Breast epithelium (tissue), 4 donors: ENCODE measurements around the gene HRK. TPM values are rescaled to one million over a fixed set of nuclear protein-coding genes. Genes with fewer than 3 reads are reported as not detected.
"Not testable (repeated sequence)": the region's sequence is repeated elsewhere in the genome, so short reads cannot be mapped to it uniquely, and the experiment has no call there.

ENCODE experiments used
- DNase-seq, 2 donors: peaks; one replicate each; pipeline ENCODE4 v3.0.0-alpha.2; 2019; ENCODE audit warnings: low spot score in 2 of 2
- H3K27ac ChIP-seq, 2 donors: fragments of 200-600 bp; sonication (generic) in 1 of 2; one replicate each; pipeline ENCODE4 v1.5.1; 2016 to 2019; ENCODE audit warnings: mild to moderate bottlenecking in 1 of 2
- H3K27me3 ChIP-seq, 2 donors: fragments of 200-600 bp; sonication (generic) in 1 of 2; one replicate each; pipeline versions ENCODE4 v1.5.1 to v1.6.0; 2017 to 2019; ENCODE audit warnings: control low read depth in 1 of 2, mild to moderate bottlenecking in 1 of 2
- H3K36me3 ChIP-seq: fragments of 200-600 bp; one replicate; pipeline ENCODE4 v1.5.1; 2019
- H3K4me1 ChIP-seq, 2 donors: fragments of 200-600 bp; sonication (generic); one replicate each; pipeline ENCODE4 v1.5.1; 2016 to 2019; ENCODE audit warnings: control low read depth in 1 of 2
- H3K4me3 ChIP-seq, 3 donors: fragments of 200-600 bp; sonication (generic); 1 replicate in 2 of 3; 2 replicates in 1 of 3; pipeline ENCODE4 v1.5.1; 2016 to 2019; ENCODE audit warnings: mild to moderate bottlenecking in 3 of 3, moderate library complexity in 2 of 3
- H3K9me3 ChIP-seq, 2 donors: fragments of 200-600 bp; sonication (generic) in 1 of 2; one replicate each; pipeline ENCODE4 v1.5.1; 2016 to 2019; ENCODE audit warnings: control low read depth in 1 of 2
- CTCF ChIP-seq, 3 donors: fragments of 450-650 bp; IDR thresholded peaks; one replicate each; pipeline ENCODE4 v1.5.1; 2016 to 2017; ENCODE audit warnings: antibody characterized with exemption in 3 of 3, mild to moderate bottlenecking in 3 of 3, moderate library complexity in 3 of 3
- POLR2A ChIP-seq: fragments of 450-650 bp; IDR thresholded peaks from one replicate; pipeline ENCODE4 v1.6.1; 2016; ENCODE audit warnings: antibody characterized with exemption, mild to moderate bottlenecking, moderate library complexity
- POLR2AphosphoS5 ChIP-seq, 3 donors: sonication (generic); formaldehyde crosslinking; IDR thresholded peaks; one replicate each; pipeline ENCODE4 v1.6.1; 2017; ENCODE audit warnings: antibody characterized with exemption in 3 of 3
- intact Hi-C: fragments of 100-400 bp; cut with DNase I; formaldehyde crosslinking; loops from one replicate; pipeline ENCODE4 v1.15.1; 2023; ENCODE audit warnings: low total_unique reads
- total RNA-seq, 3 donors: library from RNA; depleted of rRNA; stranded (reverse); fragments of >200 nt; gene quantifications; one replicate each; pipeline ENCODE4 v1.1.0, GENCODE V29; 2016

Gene HRK
- total RNA-seq, 3 donors from 2014 or later: 0.15 to 0.33 (median 0.16) TPM

DNA sequence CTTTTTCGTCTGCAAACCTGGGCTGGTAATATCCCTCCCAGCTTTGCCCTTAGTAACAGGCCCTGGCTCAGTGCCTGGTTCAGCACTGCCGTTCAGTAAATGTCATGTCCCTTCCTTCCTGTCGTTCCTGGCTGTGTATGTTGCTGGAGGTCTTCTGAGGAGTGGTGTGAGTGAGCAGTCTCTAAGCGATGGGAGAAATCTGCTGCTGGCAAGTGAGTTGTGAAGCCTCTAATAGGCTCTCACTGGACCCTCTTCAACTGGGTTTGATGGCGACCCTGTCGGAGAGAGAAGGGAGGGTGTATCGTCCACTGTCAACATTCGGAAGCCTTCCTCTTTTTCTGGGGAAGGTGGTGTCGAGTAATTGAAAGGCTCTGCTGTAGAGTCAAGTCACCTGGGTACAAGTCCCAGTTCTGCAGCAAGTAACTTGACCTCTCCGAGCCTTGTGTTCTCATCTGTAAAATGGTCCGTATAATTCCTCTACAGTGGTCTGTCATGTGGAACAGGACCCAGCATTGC, 62.8 kb downstream of the HRK start:
- Histone ChIP-seq H3K9me3 (no peaks in the 10 kb centered on the region), H3K27ac (peak overlapping the region; percentile 96 to 97), H3K36me3 (no peaks in the 10 kb centered on the region), H3K27me3 (no peaks in the 10 kb centered on the region), H3K4me1 (peaks cover 5 to 7% of the 10 kb centered on the region in 2 donors), H3K4me3 (peak overlapping the region; percentile 69 to 91 (median 80))
- no peak for DNase-seq
- TF ChIP-seq CTCF (IDR thresholded peaks at IDR 0.05) (no peak), POLR2AphosphoS5 (IDR thresholded peaks at IDR 0.05) (no peak), POLR2A (no peak)
- intact Hi-C loops: no loop called here

DNA sequence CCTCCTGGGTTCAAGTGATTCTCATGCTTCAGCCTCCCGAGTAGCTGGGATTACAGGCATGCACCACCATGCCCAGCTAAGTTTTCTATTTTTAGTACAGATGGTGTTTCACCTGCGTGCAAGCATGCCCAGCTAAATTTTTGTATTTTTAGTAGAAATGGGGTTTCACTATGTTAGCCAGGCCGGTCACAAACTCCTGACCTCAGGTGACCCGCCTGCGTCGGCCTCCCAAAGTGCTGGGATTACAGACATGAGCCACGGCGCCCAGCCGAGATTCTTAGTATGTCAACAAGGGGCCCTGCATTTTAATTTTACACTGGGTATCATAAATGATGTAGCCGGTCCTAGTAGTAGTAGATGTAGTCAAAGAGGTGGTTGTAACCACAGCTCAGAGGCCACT, 66.5 kb downstream of the HRK start:
- H3K4me3 ChIP-seq, H3K4me1 ChIP-seq, DNase-seq, H3K36me3 ChIP-seq, intact Hi-C loops, H3K27ac ChIP-seq, H3K9me3 ChIP-seq, H3K27me3 ChIP-seq: not testable (repeated sequence)

DNA sequence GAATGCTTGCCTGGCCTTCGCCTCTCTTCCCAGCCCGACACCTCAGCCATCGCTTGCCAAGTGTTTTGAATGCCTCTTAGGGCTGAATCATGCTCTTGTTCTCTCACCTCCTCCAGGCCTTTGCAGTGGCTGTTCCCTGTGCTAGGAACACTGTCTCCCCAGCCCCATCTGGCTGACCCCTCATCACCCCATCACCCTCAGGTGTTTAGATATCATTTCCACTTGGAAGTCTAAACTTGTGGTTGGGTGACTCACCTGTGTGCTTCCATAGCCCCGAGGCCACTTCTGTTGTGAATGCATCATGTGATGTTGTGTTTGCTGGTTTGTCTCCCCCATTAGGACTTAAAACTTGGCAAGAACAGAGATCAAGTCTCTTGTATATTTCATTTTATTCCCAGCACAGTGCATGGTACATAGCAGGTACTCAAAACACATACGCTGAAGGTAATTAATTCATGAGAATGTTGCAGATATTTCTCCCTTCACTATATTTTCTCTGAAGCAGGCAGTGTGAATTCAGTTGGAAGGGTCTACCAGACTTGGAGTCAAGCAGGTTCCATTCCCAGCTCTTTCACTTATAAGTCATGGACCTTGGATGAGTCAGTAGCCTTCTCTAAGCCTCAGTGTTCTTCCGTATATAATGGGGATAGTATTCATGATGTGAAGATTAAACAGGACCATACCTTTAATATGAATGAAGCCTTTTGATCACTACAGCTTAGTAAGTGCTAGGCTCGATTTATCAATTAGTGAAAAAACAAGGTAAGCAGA, 67.8 kb downstream of the HRK start:
- intact Hi-C loops: no loop called here
- no peaks in the 10 kb centered on the region for H3K36me3 ChIP-seq
- no peak for TF ChIP-seq CTCF (IDR thresholded peaks at IDR 0.05)
- TF ChIP-seq POLR2AphosphoS5 (IDR thresholded peaks at IDR 0.05): no peak
- TF ChIP-seq POLR2A: no peak
- no peak overlapping the region for H3K4me3 ChIP-seq
- no peak overlapping the region for H3K27ac ChIP-seq
- peaks cover 2% of the 10 kb centered on the region in 2 donors for H3K4me1 ChIP-seq
- DNase-seq: peak in 1 of 2 donors; percentile 46
- H3K9me3 ChIP-seq: no peaks in the 10 kb centered on the region
- H3K27me3 ChIP-seq: no peaks in the 10 kb centered on the region

GRCh38 chr12:116812238-116812637, 69.0 kb downstream of the HRK start:
- no peak for TF ChIP-seq CTCF (IDR thresholded peaks at IDR 0.05)
- no peak for TF ChIP-seq POLR2A
- intact Hi-C loops: no loop called here
- H3K27me3 ChIP-seq: no peaks in the 10 kb centered on the region
- H3K27ac ChIP-seq: no peak overlapping the region
- DNase-seq: no peak
- no peak overlapping the region for H3K4me3 ChIP-seq
- H3K9me3 ChIP-seq: no peaks in the 10 kb centered on the region
- no peaks in the 10 kb centered on the region for H3K36me3 ChIP-seq
- H3K4me1 ChIP-seq: no peaks in the 10 kb centered on the region

- H3K9me3 ChIP-seq: no peaks in the 10 kb centered on the region
- no peaks in the 10 kb centered on the region for H3K36me3 ChIP-seq
- no peaks in the 10 kb centered on the region for H3K4me1 ChIP-seq
- intact Hi-C loops: no loop called here
- H3K27ac ChIP-seq: no peak overlapping the region
- TF ChIP-seq POLR2AphosphoS5 (IDR thresholded peaks at IDR 0.05): no peak
- no peak for TF ChIP-seq CTCF (IDR thresholded peaks at IDR 0.05)
- no peak for TF ChIP-seq POLR2A
- DNase-seq: no peak
- H3K4me3 ChIP-seq: no peak overlapping the region
- no peaks in the 10 kb centered on the region for H3K27me3 ChIP-seq
Observed at GRCh38 chr12:116808113-116809105, 72.8 kb downstream of the HRK start.
